Measurements from ENCODE around the gene PRKAR2A.
A peak's percentile ranks its signal among the peaks of the same experiment; 100 is the strongest.

PRKAR2A gene

DNA sequence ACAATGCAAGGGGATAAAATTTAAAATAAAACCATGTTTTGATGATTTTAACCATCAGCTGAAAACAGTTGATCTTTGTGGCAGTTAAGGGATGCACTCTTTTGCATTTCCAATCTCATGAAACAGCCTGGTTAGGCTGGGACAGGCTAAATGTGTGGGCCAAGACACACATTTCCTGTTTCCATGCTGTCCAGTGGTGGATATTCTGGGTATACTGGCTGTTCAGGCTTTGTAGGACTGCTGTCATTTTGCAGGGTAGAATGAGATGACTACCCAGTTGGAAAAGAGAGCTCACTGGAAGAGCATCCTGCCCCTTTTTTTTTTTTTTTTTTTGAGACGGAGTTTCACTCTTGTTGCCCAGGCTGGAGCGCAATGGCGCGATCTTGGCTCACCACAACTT, 88.6 kb downstream of the PRKAR2A start:
- Histone ChIP-seq H3K9me3 (ENCODE audit: control insufficient read depth, low read length) (no peaks in the 10 kb centered on the region), H3K36me3 (ENCODE audit: control insufficient read depth, insufficient read depth, low read length) (no peaks in the 10 kb centered on the region), H3K4me2 (ENCODE audit: low read length) (no peak overlapping the region), H3K27ac (no peak overlapping the region), H3K27me3 (ENCODE audit: control insufficient read depth, insufficient read depth, low read length) (no peaks in the 10 kb centered on the region), H3K4me3 (ENCODE audit: low read depth, low read length) (no peak overlapping the region), H3K79me2 (peaks cover 3% of the 10 kb centered on the region), H3K9ac (no peak overlapping the region), H2AFZ (no peak overlapping the region), H3K4me1 (no peaks in the 10 kb centered on the region)
- no peak for TF ChIP-seq CTCF (IDR thresholded peaks at IDR 0.05)

- Histone ChIP-seq H3K9me3 (ENCODE audit: control insufficient read depth, low read length) (no peaks in the 10 kb centered on the region), H3K27me3 (ENCODE audit: control insufficient read depth, insufficient read depth, low read length) (no peaks in the 10 kb centered on the region), H3K36me3 (ENCODE audit: control insufficient read depth, insufficient read depth, low read length) (no peaks in the 10 kb centered on the region), H3K4me2 (ENCODE audit: low read length) (no peak overlapping the region), H3K4me1 (no peaks in the 10 kb centered on the region), H3K79me2 (peaks cover 3% of the 10 kb centered on the region), H3K27ac (no peak overlapping the region), H3K4me3 (ENCODE audit: low read depth, low read length) (no peak overlapping the region), H3K9ac (no peak overlapping the region), H2AFZ (no peak overlapping the region)
- TF ChIP-seq CTCF (IDR thresholded peaks at IDR 0.05), result no peak
Observed at GRCh38 chr3:48756640-48757039, 91.0 kb downstream of the PRKAR2A start.

- H3K27ac ChIP-seq, result no peak overlapping the region
- H3K4me1 ChIP-seq, result peaks cover 11% of the 10 kb centered on the region
- no peak overlapping the region for H3K4me2 ChIP-seq (ENCODE audit: low read length)
- H3K27me3 ChIP-seq (ENCODE audit: control insufficient read depth, insufficient read depth, low read length), result no peaks in the 10 kb centered on the region
- no peak overlapping the region for H3K4me3 ChIP-seq (ENCODE audit: low read depth, low read length)
- H2AFZ ChIP-seq, result no peak overlapping the region
- H3K36me3 ChIP-seq (ENCODE audit: control insufficient read depth, insufficient read depth, low read length), result no peaks in the 10 kb centered on the region
- peaks cover under 1% of the 10 kb centered on the region for H3K79me2 ChIP-seq
- no peak for TF ChIP-seq CTCF (IDR thresholded peaks at IDR 0.05)
- no peak overlapping the region for H3K9ac ChIP-seq
- H3K9me3 ChIP-seq (ENCODE audit: control insufficient read depth, low read length), result no peaks in the 10 kb centered on the region
Observed at GRCh38 chr3:48750856-48751255, 96.8 kb downstream of the PRKAR2A start.

DNA sequence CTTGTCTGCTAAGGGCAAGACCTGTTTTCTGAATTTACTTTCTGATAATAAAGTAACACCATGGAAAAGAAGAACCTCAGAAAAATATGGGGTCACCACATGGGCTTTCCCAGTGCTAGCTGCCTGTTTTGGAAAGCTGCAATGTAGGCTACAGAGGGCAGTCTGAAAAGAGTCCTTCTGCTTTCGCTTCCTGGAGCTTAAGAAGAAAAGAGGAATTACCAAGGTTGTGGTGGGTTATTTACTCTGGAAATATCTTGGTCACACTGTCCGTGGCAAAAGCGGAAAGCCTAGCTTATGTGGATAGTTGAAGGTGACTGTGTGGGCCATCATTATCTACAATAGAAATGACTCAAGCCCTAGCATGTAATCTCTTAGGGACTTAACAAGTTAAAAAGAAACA, 98.9 kb downstream of the PRKAR2A start:
- H3K9me3 ChIP-seq (ENCODE audit: control insufficient read depth, low read length), result no peaks in the 10 kb centered on the region
- no peaks in the 10 kb centered on the region for H3K79me2 ChIP-seq
- H3K27ac ChIP-seq, result peak overlapping the region; percentile 17
- no peak overlapping the region for H3K9ac ChIP-seq
- TF ChIP-seq CTCF (IDR thresholded peaks at IDR 0.05), result no peak
- H3K4me1 ChIP-seq, result peaks cover 11% of the 10 kb centered on the region
- H2AFZ ChIP-seq, result no peak overlapping the region
- H3K36me3 ChIP-seq (ENCODE audit: control insufficient read depth, insufficient read depth, low read length), result no peaks in the 10 kb centered on the region
- no peak overlapping the region for H3K4me3 ChIP-seq (ENCODE audit: low read depth, low read length)
- no peaks in the 10 kb centered on the region for H3K27me3 ChIP-seq (ENCODE audit: control insufficient read depth, insufficient read depth, low read length)
- no peak overlapping the region for H3K4me2 ChIP-seq (ENCODE audit: low read length)

- H3K9me3 ChIP-seq (ENCODE audit: control insufficient read depth, low read length), result no peaks in the 10 kb centered on the region
- H3K27me3 ChIP-seq (ENCODE audit: control insufficient read depth, insufficient read depth, low read length), result no peaks in the 10 kb centered on the region
- TF ChIP-seq CTCF (IDR thresholded peaks at IDR 0.05), result no peak
- no peak overlapping the region for H3K9ac ChIP-seq
- no peaks in the 10 kb centered on the region for H3K79me2 ChIP-seq
- H3K4me2 ChIP-seq (ENCODE audit: low read length), result no peak overlapping the region
- peaks cover 11% of the 10 kb centered on the region for H3K4me1 ChIP-seq
- no peaks in the 10 kb centered on the region for H3K36me3 ChIP-seq (ENCODE audit: control insufficient read depth, insufficient read depth, low read length)
- no peak overlapping the region for H2AFZ ChIP-seq
- peak overlapping the region; percentile 55 for H3K27ac ChIP-seq
- H3K4me3 ChIP-seq (ENCODE audit: low read depth, low read length), result no peak overlapping the region
Observed at GRCh38 chr3:48747706-48748105, 100.0 kb downstream of the PRKAR2A start.

Measured in parathyroid adenoma (tissue), 2 donors.